IPS DF 4.7 (cell line): ENCODE results near the gene AIG1.
"Not testable (repeated sequence)": the region's sequence is repeated elsewhere in the genome, so short reads cannot be mapped to it uniquely, and the experiment has no call there.

Experiments
- DNase-seq: peaks from one replicate; pipeline ENCODE4 v3.0.0-alpha.2; 2013; ENCODE audit warnings: low spot score; ENCODE audit errors: extremely low read depth

AIG1 gene

GRCh38 chr6:143060806-143061596 is at the start of gene AIG1:
Gene AIG1, plus strand, starts transcription at chr6:143060889. Its CDS starts 37 bp downstream, at chr6:143060926.
- DNase-seq = no peak

- no peak for DNase-seq
These were observed 45.9 kb upstream of the AIG1 start for GRCh38 chr6:143014764-143015163.

- DNase-seq = no peak
These were observed 45.4 kb upstream of the AIG1 start for GRCh38 chr6:143015300-143015706.

- DNase-seq = no peak
These were observed 41.7 kb upstream of the AIG1 start for GRCh38 chr6:143018955-143019354.

GRCh38 chr6:143020862-143021261 is 39.8 kb upstream of the AIG1 start:
- not testable (repeated sequence) for DNase-seq

GRCh38 chr6:143021543-143021942 is 39.1 kb upstream of the AIG1 start:
- no peak for DNase-seq

GRCh38 chr6:143022587-143022986 is 38.1 kb upstream of the AIG1 start:
- DNase-seq = no peak

GRCh38 chr6:143023695-143024094 is 37.0 kb upstream of the AIG1 start:
- DNase-seq = no peak

GRCh38 chr6:143024977-143025376 is 35.7 kb upstream of the AIG1 start:
- no peak for DNase-seq

- DNase-seq = peak; percentile 28
These were observed 33.8 kb upstream of the AIG1 start for GRCh38 chr6:143026696-143027449.

GRCh38 chr6:143034689-143035334 is 25.9 kb upstream of the AIG1 start:
- no peak for DNase-seq

GRCh38 chr6:143037470-143037869 is 23.2 kb upstream of the AIG1 start:
- DNase-seq = no peak

- no peak for DNase-seq
These were observed 21.9 kb upstream of the AIG1 start for GRCh38 chr6:143038833-143039232.

- no peak for DNase-seq
These were observed 21.1 kb upstream of the AIG1 start for GRCh38 chr6:143039548-143039947.

- DNase-seq = no peak
These were observed 20.7 kb upstream of the AIG1 start for GRCh38 chr6:143040018-143040417.

GRCh38 chr6:143044345-143044744 is 16.3 kb upstream of the AIG1 start:
- DNase-seq = not testable (repeated sequence)

- no peak for DNase-seq
These were observed 11.1 kb upstream of the AIG1 start for GRCh38 chr6:143049611-143050010.

- no peak for DNase-seq
These were observed 10.2 kb upstream of the AIG1 start for GRCh38 chr6:143050509-143050908.

GRCh38 chr6:143052282-143052681 is 8.4 kb upstream of the AIG1 start:
- DNase-seq = no peak

- DNase-seq = no peak
These were observed 6.8 kb upstream of the AIG1 start for GRCh38 chr6:143053856-143054255.

GRCh38 chr6:143054329-143054728 is 6.4 kb upstream of the AIG1 start:
- DNase-seq = no peak

- DNase-seq = no peak
These were observed 5.5 kb upstream of the AIG1 start for GRCh38 chr6:143055213-143055612.
